COLO668 (cell line): ENCODE results near the gene IL16.
"Not testable (repeated sequence)": the region's sequence is repeated elsewhere in the genome, so short reads cannot be mapped to it uniquely, and the experiment has no call there.

ENCODE experiments used
- DNase-seq: peaks from one replicate; lab custom pipeline; 2025; ENCODE audit not compliant: unreplicated experiment; lab: John Stamatoyannopoulos, UW

IL16 gene

GRCh38 chr15:81309647-81310450 lies 113.2 kb downstream of the IL16 start:
- DNase-seq = no peak

GRCh38 chr15:81310480-81310879 lies 113.8 kb downstream of the IL16 start:
- no peak for DNase-seq

GRCh38 chr15:81311752-81312464 lies 115.2 kb downstream of the IL16 start:
- DNase-seq = no peak

GRCh38 chr15:81312790-81313543 lies 116.3 kb downstream of the IL16 start:
- DNase-seq = no peak

- DNase-seq = no peak
Observed at GRCh38 chr15:81313686-81314085, 117.0 kb downstream of the IL16 start.

DNA sequence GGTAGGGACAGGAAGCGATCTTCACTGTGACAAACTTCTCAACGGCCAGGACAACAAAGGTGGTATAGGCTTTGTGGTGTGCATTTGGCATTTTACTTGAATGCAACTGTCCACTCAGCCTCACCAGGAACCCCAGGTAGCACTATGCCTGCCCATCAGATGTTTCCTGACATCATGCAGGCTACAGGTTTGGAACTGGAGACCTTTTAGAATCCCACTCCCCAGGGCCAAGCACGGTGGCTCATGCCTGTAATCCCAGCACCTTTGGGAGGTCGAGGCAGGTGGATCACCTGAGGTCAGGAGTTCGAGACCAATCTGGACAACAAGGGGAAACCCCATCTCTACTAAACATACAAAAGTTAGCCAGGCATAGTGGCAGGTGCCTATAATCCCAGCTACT lies 117.7 kb downstream of the IL16 start:
- DNase-seq = no peak

GRCh38 chr15:81315452-81316175 lies 118.9 kb downstream of the IL16 start:
- DNase-seq = no peak

DNA sequence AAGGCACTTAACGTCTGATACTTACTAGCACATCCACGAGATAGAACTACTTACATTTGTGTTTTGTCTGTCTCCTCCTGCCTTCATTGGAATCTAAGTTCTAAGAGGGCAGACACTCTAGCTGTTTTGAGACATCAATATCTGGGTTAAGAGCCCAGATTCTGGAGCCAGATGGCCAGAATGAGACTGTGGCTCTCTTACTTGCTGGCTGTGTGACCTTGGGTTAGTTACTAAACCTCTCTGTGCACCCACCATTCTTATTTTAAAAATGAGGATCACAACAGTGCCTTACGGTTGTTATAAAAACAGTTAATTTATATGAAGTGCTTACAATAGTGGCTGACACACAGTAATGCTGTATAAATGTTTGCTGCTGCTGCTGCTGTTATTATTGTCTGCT lies 119.6 kb downstream of the IL16 start:
- no peak for DNase-seq

- DNase-seq = no peak
Observed at GRCh38 chr15:81317642-81318017, 121.0 kb downstream of the IL16 start.

DNA sequence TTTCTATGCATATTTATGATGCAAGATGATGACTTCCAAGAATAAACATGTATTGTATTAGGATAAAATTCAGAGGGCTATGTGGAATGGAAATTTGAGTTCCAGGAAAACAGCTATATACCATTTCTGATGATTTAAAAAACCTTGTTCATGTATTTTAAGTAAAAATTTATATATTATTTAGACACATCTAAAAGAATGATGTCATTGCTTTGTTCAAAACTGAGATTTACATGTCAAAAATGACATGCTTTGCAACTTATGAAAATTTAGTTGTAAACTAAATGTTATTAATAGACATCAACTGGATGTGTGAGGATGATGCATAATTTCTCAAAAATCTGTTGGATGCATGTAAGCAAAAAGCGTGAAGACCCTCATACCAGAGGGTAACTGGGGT lies 125.0 kb downstream of the IL16 start:
- no peak for DNase-seq

DNA sequence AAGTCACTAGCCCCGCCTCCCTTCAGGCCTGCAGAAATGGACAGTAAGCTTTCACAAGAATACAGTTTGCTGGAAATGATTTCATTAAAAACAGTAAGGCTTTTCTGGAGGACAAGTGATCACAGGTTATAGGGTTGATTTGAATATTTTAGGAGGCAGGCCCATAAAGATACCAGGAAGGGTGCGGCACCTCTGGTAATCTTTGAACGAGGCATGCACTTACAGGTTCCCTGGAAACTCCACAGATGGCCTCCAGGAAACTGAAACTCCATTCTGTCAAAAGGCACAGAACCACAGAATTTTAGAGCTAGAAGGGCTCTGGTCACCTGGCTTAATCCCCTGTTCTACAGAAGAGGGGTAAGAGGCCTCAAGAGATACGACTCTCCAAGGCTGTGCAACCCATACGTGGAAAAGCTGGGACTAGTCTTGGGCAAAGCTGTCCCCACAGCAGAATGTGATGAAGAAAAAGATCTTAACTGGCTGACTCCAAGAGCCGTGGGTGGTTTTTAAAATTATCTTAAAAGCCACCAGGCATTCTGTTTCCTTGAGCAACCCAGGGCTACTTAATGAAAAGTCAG lies 126.1 kb downstream of the IL16 start:
- DNase-seq = no peak

DNA sequence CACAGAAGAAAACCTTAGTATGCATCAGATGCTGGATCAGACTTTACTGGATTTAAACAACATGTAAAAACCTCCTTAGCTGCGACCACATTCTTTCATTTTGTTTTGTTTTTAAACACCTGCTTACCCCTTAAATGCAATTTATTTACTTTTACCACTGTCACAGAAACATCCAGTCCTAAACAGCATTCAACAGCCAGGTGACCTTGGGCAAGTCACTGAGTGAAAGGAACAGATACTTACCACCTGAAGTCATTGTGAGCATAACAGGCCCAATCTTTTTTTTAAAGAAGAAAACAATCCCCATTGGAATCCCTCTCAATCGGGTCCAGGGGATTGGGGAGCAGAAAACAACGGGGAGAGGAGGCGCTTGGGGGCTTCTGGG lies 126.9 kb downstream of the IL16 start:
- DNase-seq = no peak

DNA sequence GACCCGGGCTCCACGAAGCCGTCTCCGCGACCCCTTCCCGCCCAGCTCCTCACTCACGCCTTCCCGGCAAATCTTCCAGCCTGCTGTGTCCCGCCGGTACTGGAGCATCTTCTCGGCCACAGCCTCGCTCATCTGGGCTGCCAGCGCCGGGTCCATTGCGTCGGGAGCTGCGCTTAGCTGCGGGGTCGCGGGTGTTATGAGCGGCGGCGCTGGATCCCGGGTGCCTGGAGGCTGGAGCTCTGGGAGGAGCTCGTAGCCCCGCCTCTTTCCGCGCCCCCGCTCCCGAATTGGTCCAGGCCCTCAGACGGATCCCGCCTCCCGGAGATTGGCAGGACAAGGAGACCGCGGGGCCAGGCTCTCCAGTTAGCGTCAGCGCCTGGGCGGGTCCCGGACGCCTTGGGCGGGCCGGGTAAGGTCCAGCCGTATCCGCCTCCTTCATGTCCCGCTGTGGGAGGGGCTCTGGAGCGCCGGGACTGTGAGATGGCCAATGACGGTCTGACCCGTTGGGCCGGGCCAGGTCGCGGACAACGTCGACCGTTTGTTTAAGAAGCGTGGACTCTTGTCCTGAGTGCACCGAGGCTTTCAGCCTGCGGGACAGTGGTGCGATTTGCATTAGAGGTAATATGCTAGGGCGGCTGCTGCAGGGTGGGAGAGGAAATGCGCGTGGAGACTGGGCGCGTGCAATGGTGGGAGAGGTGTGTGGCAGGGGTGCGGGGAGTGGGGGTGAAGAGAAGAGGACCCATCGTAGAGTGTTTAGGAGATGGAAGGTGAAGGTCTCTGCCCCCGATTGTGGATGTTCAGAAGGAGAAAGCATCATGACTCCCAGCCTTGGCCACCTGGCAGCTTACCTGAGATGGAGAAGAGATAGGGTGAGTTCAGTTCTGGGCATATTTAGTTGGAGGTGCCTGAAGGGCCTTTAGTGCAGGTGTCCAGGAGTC lies 127.5 kb downstream of the IL16 start, which contains the start of gene STARD5:
Gene STARD5, minus strand, starts transcription at position 198 of the 938 bp plus-strand sequence. Its CDS starts 42 bp downstream, at position 156.
- DNase-seq = peak; percentile 98

DNA sequence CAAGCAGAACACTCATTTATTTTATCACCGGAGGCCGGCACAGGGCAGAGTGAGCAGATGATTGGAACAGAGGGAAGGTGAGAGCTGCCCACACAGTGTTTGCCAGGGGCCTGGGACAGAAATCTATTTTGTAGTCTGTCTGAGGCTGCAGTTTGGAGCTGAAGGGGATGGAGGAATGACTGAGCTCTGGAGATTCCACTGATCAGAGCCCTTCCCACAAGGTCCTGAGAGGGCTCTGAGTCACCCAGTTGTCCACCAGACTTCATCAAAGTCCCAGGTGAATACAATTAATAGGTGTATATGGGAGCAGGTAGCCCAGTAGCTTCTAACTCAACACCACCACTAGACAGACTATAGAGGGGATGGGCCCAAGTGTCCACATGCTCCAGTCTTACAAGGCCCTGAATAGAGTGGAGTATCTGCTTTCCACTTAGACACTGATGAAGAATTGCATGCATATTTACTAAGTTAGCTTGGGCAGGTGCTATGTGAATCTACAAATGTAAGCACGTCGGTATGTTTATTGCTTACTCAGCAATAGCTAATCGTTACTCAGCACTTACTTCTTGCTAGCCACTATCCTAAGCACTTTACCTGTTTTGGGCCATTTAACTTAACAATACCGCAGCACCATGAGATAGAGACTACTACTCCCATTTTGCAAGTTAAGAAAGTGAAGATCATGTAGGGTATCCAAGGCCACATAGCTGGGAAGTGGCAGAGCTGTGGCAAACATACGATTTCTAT lies 130.0 kb downstream of the IL16 start:
- DNase-seq = no peak

GRCh38 chr15:81327516-81327915 lies 130.8 kb downstream of the IL16 start:
- DNase-seq = no peak

DNA sequence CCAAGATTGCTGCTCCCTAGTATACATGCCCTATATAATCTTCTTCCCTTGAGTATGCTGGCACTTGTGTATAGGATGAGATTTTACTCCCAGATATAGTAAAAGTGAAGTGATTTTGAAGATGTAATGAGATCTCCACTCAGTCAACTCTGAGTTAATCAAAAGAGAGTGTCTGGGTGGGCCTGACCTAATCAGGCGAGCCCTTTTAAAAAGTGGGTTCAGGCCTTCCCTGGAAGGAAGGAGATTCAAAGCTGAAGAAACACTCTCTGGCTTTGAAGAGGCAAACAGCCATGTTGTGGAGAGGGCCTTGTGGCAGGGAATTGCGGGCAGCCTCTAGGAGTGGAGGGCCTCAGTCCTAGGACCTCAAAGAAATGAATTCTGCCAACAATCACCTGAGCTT lies 132.8 kb downstream of the IL16 start:
- DNase-seq = no peak

DNA sequence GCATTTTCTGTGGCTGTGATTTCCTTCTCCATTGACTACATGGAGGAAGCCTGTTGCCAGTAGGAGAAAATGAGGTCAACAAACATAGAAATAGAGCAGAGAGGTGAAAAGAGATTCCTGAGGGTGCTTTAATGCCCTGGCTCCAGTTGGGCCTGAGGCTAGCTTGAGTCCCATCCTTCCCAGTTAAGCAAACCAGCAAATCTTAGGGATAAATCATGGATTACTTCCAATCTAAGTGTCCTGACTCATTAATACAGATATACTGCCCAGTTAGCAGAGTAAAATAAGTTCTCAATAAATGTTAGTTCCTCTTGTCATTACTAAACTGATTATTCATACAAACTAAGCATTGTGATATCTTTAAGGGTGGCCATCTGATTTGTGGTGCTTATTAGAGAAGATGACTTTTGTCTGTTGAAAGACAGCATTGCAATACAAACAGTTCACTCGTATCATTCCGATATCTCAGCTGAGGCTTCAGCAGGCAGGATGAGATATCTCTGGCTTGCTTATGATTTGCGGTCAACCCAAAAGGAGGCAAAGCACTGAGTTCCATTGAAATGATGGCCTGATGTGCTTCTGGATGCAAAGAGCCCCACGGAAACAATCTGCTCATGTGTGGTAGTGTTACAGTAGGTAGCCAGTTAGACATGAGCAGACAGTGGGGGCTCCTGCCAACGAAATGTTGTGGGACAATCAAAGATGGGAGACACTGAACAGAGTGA lies 133.8 kb downstream of the IL16 start:
- DNase-seq = no peak

- DNase-seq = not testable (repeated sequence)
Observed at GRCh38 chr15:81331141-81331540, 134.5 kb downstream of the IL16 start.
